PFSK-1 (cell line): ENCODE data around the gene ARHGAP30.

Experiments used
- POLR2AphosphoS5 ChIP-seq: IDR thresholded peaks from 2 replicates; pipeline ENCODE4 v1.6.1; 2012; ENCODE audit warnings: low read depth, mild to moderate bottlenecking, control low read depth, low read length, moderate library complexity
- REST ChIP-seq, 2 experiments: IDR thresholded peaks; 2 replicates each; pipeline versions ENCODE4 v1.6.1 to v1.8.0; 2011 to 2012; ENCODE audit warnings: low read depth in 2 of 2, low read length in 2 of 2, control low read depth in 1 of 2, inconsistent platforms in 1 of 2, mild to moderate bottlenecking in 1 of 2, moderate library complexity in 1 of 2; ENCODE audit not compliant: insufficient read depth in 1 of 2
- SIN3A ChIP-seq: IDR thresholded peaks from 2 replicates; pipeline ENCODE4 v1.6.1; 2012; ENCODE audit warnings: mild to moderate bottlenecking, low read length, moderate library complexity, borderline replicate concordance; ENCODE audit not compliant: insufficient read depth
- TAF1 ChIP-seq: IDR thresholded peaks from 2 replicates; pipeline ENCODE4 v1.6.1; 2012; ENCODE audit warnings: low read length, control low read depth, borderline replicate concordance; ENCODE audit not compliant: insufficient read depth

- TF ChIP-seq TAF1 = no peak
- TF ChIP-seq REST (IDR thresholded peaks at IDR 0.05; ENCODE audit: insufficient read depth in 1 of 2, low read depth in 2 of 2, low read length in 2 of 2) = no peak
- no peak for TF ChIP-seq POLR2AphosphoS5
- no peak for TF ChIP-seq SIN3A
Observed at GRCh38 chr1:161051219-161051618, 18.5 kb downstream of the ARHGAP30 start.
